Suppressor macrophage (primary cell): ENCODE data around the gene ZNF438.
A peak's percentile ranks its signal among the peaks of the same experiment; 100 is the strongest.

Experiments
- DNase-seq, 4 experiments: peaks; one replicate each; pipeline ENCODE4 v3.0.0-alpha.2; 2020 to 2022

ZNF438 gene

GRCh38 chr10:31013331-31013730, 18.3 kb downstream of the ZNF438 start:
- DNase-seq, result no peak

- no peak for DNase-seq
Measured at GRCh38 chr10:31011665-31012022, 20.0 kb downstream of the ZNF438 start.

- DNase-seq, result no peak
Measured at GRCh38 chr10:31011017-31011664, 20.5 kb downstream of the ZNF438 start.

DNA sequence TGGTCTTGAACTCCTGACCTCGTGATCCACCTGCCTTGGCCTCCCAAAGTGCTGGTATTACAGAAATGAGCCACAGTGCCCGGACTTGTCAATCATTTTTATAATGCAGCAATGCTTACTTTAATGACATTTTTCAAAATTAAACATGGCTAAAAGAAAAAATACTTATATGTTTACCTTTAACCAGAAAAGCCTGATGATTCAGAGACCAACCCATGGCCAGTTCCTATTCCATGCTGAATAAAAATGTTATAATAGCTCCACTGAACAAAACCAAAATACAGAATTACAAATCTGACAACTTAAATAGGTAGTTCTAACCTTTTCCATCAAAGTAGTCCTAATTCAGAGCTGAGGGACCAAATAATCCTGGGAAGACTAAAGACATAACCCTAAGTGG, 21.6 kb downstream of the ZNF438 start:
- DNase-seq, result no peak

- no peak for DNase-seq
Measured at GRCh38 chr10:31005895-31006294, 25.8 kb downstream of the ZNF438 start.

GRCh38 chr10:31004611-31005193, 27.0 kb downstream of the ZNF438 start:
- peak; percentile 26 to 75 (median 51) for DNase-seq

GRCh38 chr10:31001740-31002139, 29.9 kb downstream of the ZNF438 start:
- peak in 3 of 4 experiments; percentile 29 to 44 (median 43) for DNase-seq

DNA sequence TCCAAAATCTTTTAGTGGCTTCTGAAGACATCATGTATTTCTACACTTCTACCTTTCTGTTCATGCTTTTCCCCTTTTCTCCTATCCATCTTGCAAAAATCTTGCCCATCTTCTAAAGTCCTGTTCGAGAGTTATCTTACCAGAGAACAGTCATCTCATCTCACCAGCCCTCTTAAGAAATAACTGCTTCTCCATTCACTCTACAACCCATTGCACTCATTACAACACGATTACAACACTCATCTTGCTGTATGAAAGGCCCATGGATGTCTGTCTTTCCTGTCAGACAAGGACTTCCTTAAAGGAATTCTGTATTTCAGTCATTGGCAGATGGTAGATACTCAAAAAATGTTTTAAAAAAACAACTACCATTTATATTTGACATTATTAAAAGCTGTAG, 30.8 kb downstream of the ZNF438 start:
- DNase-seq, result peak; percentile 56 to 92 (median 78)

GRCh38 chr10:31000071-31000782, 31.4 kb downstream of the ZNF438 start:
- DNase-seq, result peak in 3 of 4 experiments; percentile 39 to 59 (median 50)

GRCh38 chr10:30999070-30999712, 32.5 kb downstream of the ZNF438 start:
- peak; percentile 90 to 99 (median 94) for DNase-seq

DNA sequence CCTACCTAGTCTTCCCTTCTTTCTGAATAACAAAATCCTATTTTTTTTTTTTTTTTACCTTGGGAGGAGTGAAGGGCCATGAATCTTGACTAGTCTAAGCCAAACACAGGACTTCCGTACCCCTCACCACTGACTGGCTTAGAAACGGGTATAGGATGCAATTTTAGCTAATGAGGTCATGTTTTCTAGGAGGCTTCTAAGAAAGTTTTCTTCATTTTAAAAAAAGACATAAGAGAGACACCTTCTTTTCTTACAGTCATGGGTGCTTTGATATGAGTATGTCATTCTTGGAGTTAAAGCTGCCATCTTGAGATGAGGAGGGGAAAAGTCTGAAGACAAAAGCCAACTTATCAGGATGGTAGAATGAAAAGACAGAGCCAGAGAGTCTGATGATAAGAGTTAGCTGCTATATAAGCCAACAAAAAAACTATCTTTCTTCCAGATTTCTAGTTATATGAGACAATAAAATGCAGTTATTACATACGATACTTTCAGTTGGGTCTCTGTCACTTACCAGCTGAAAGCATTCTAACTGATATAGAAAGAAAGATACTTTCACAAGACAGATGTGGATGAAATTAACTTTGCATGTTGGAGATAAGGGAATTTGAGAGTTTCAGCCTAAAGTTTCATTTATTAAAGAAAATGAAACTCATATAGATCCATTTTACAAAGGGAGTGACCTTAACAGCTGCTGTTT, 34.0 kb downstream of the ZNF438 start:
- peak in 2 of 4 experiments; percentile 24 to 30 for DNase-seq

GRCh38 chr10:30996481-30997005, 35.1 kb downstream of the ZNF438 start:
- peak in 1 of 4 experiments; percentile 27 for DNase-seq

DNA sequence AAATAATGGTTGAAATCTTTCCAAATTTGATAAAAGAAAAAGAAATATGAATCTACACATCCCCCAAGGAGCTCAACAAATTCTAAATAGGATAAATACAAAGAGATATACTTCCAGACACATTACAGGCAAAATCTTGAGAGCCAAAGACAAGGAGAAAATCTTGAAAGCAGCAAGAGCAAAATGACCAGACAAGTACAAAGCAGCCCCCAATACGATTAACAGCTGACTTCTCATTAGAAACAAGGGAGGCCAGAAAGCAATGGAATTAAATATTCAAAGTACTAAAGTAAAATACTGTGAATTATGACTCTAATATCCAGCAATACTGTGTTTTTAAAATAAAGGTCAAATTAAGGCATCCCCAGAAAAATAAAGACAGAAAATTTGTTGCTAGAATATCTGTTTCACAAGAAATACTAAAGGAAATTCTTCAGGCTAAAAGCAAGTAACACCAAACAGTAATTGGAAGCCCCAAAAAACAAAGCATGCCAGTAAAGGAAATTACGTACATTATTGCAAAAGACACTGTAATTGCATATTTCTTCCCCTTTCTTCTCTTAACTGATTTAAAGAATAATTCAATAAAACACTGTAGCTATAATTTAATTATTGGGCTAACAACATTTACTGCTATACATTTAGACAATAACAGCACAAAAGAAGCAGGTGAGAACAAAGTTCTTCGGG, 36.4 kb downstream of the ZNF438 start:
- DNase-seq, result peak in 3 of 4 experiments; percentile 9 to 70 (median 70)

GRCh38 chr10:30993155-30993554, 38.5 kb downstream of the ZNF438 start:
- DNase-seq, result no peak

GRCh38 chr10:30992681-30993080, 39.0 kb downstream of the ZNF438 start:
- no peak for DNase-seq

DNA sequence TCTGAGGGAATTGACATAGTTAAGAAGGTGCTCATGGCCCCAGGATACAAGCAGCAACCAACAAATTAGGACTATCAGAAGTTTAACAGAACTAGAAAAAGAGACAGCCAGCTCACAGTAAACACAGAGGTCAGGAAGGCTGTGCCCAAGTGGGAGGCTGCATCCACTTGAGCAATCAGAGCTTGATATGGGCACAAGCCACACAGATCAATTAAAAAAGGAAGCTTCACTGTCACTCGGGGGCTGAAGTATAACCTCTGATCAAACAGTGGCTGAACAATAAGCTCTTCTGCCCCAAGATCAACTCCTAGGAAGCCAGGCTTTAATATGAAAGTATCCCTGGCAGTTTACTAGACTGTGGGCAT, 40.0 kb downstream of the ZNF438 start:
- peak; percentile 37 to 60 (median 56) for DNase-seq

GRCh38 chr10:30990971-30991646, 40.6 kb downstream of the ZNF438 start:
- DNase-seq, result no peak

GRCh38 chr10:30990351-30990750, 41.3 kb downstream of the ZNF438 start:
- no peak for DNase-seq

- DNase-seq, result no peak
Measured at GRCh38 chr10:30988831-30989435, 42.7 kb downstream of the ZNF438 start.

DNA sequence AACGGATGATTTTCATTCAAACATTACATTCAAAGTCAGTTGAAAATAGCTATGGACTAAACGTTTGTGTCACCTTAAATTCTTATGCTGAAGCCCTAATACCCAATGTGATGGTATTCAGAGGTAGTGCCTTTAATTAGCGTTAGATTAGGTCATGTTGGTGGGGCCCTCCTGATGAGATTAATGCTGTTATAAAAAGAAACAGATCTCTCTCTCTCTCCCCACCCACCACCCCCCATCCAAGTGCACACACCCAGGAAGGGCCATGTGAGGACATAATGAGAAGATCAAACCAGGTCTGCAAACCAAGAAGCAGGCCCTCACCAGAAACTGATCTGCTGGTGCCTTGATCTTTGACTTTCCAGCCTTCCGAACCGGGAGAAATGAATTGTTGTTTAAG, 44.2 kb downstream of the ZNF438 start:
- no peak for DNase-seq

DNA sequence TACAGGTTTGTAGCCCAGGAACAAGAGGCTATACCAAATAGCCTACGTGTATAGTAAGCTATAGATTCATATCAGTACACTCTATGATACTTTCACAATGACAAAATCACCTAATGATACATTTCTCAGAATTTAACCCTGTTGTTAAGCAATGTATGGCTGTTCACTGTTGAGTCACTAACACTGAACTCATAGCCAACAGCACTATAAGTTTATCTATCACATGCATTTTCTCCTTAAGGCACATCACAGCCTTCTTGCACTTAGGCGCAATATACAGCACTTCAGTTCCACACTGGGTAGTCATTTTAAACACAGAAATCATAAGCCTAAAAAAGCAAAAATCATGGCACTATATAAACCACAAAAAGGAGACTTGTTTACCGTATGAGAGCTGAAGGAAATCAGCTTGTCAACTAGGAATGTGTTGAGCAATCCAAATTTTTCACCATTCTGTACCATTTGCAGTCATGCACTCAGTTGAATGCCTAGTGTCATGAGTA, 45.6 kb downstream of the ZNF438 start:
- DNase-seq, result peak in 2 of 4 experiments; percentile 35 to 42
